HG02970 (cell line): ENCODE measurements around the gene IGF2BP3.

Source experiments
- ATAC-seq: cut with Tn5 transposase; IDR thresholded peaks from one replicate; pipeline ENCODE4 v1.9.1; 2021; ENCODE audit warnings: mild to moderate bottlenecking, moderate library complexity, moderate number of reproducible peaks; ENCODE audit not compliant: unreplicated experiment, low FRiP score

IGF2BP3 gene

GRCh38 chr7:23472956-23473843 lies 2.9 kb upstream of the IGF2BP3 start:
- ATAC-seq: no peak

- no peak for ATAC-seq
Observed at GRCh38 chr7:23472556-23472955, 2.3 kb upstream of the IGF2BP3 start.

DNA sequence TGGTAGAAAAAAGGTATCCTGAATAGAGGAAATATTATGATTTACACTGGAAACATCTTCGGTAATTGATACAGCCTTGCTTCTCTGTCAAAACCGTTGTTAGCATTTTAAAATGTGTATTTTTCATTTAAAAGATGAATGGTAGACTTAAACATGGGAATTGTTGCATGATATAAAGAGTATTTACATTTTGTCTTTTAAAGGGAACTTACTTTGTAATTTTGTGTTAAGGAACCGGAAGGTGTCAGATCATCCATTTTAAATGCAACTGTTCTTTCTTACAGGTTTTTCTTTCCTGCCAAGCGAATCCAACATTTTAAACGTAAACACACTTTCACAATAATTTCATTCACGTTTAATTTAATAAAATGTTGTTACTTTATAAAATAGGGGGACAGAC lies 1.8 kb upstream of the IGF2BP3 start:
- no peak for ATAC-seq

GRCh38 chr7:23471106-23471859 lies 992 bp upstream of the IGF2BP3 start:
- ATAC-seq: no peak

DNA sequence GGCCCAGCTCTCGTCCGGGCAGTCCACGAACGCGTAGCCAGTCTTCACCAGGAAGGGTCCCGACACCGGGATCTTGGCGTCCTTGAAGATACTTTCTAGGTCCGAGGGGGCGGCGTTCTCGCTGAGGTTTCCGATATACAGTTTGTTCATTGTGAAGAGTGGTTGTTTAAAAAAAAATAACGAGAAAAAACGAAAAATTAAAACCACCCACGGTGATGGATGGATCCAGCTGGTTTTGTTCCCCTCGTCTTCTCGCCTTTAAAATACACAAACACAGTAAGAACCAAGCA lies 385 bp downstream of the IGF2BP3 start:
- no peak for ATAC-seq

GRCh38 chr7:23469150-23469960 lies 936 bp downstream of the IGF2BP3 start:
- no peak for ATAC-seq

GRCh38 chr7:23468526-23469149 lies 1.7 kb downstream of the IGF2BP3 start:
- ATAC-seq: no peak

DNA sequence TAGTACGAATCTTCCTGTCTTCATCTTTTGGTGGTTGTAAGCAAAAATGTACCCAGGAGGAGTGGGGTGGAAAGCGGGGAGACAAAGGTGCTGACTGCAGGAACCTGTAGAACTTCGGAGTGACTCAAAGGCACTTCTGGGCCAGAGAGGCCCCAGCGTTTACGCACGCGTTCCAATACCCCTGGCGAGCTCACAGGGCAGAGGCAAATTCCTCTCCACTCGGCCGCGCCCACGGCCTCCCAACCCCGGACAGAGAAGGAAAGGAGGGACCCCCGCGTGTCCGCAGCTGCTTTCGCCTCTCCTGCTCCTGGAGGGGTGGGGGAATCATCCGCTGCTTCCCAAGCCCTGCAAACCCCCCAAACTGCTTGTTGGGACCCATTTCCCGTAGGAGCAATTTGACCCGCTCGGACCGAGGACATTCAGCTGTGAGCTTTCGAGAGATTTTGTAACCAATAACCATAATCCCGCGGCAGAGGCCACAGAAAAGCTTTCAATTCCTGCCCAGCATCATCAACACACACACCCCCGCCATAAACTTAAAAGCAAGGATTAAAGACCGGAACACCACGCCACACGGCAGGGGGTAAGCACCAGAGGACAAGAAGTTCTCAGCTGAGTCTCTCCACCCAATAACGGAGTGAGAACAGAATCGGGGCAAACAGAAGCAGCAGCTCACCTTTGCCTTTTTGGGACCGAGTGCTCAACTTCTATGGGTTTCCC lies 2.3 kb downstream of the IGF2BP3 start:
- no peak for ATAC-seq

DNA sequence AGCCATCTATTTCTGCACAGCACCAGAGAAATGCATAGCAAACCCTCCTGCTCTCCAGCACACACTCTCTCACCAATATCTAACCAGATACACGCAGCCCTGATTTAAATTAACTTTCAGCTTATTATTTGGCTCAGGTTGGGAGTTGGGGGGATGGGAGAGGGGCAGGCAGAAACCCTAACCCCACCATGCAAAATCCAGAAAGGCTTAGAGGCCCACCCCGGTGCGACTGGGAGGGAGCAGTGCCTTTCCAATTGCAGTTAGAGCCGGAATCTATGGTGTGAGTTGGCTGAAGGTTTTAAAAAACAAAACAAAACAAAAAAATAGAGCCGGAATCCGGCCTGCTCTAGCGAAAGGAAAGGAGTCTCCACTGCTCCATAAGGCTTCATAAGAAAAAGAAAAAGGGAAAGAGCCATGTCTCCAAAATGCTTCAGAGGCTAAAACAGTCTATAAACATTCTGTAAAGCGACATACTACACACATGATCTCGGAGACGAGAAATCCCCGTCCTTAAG lies 2.9 kb downstream of the IGF2BP3 start:
- no peak for ATAC-seq

DNA sequence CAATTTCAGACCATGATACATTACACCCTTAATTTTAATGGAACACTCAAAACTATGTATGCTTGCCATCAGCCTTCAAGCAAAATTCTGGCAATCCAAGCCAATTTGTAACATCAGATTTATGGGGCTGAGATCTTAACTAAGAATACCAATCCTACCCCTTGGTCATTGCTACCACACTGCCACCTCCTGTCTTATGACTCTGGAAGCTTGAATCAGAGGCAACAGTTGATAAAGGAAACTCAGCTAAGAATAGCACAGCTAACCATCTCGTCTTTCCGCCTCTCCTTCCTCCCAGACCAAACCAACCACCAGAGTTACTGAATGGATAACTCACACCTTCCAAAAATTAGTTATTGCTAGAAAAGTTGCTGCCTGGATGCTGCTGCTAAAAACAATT lies 7.4 kb downstream of the IGF2BP3 start:
- ATAC-seq: no peak

- ATAC-seq: no peak
Observed at GRCh38 chr7:23458044-23458443, 12.2 kb downstream of the IGF2BP3 start.

DNA sequence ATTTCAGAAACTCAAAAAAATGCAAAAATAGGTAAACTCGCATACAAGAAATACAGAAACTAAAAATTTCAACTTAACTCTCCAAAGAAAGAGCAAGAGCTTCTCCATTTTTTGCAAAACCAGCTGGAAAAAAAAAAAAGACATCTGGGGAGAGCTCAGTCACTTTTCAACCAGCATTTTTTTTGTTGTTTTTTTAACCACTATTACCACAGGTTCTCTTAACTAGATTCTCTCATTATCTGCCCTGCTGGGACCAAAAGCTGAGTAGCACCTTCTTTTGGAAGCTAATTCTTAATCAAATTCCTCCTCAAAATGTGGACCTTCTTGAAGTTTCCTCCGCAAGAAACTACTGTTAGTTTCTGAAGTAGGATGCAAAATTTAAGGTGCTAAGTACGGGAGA lies 14.2 kb downstream of the IGF2BP3 start:
- no peak for ATAC-seq

DNA sequence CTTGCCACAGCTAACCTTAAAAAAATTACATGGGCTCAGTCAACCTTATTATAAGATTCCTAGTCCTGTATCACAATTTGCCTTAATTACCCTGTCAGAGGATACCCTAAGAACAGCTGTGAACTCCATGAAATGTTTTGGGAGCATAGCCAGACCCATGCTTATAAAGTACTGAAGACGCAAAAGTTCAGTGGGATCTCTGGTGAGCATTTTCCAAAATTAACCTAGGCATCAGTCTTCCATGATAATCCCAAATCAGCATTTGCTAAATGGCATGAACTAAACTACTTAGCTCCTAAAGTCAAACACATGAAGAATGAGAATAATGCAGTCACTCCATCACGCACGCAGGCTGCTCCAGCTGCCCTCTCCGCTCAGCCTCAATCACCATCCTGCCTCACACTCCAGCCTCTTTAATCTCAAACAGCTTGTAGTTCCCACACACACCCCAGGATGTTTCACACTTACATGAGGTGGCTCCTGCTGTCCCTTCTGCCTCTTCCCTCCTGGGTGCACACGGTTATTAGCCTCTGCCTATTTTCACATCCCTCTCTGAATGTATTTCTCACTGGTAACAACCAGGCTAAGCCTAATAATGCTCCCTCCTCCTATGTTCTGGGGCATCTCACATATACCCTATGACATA lies 15.3 kb downstream of the IGF2BP3 start:
- no peak for ATAC-seq

- no peak for ATAC-seq
Observed at GRCh38 chr7:23450518-23450917, 19.8 kb downstream of the IGF2BP3 start.

DNA sequence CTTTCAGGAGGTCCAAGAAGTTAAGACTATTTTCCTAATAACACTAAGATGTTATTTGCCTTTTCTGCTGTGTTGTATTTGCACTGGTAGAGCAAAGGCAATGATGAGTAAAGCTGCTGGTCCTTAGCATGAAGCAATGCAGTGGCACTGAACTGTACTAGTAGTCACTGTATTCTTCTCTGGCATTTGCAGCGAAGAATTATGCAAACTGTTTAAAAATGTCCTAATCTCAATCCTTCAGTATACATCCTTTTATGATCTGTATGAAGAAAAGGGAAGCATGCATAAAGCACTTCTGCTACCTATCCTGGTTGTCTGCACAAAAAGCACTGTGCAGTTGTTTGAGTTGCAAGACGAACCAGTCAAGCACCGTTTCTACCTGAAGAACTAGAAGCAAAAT lies 20.4 kb downstream of the IGF2BP3 start:
- ATAC-seq: no peak

- no peak for ATAC-seq
Observed at GRCh38 chr7:23445326-23445725, 25.0 kb downstream of the IGF2BP3 start.

GRCh38 chr7:23443974-23444373 lies 26.3 kb downstream of the IGF2BP3 start:
- ATAC-seq: no peak

DNA sequence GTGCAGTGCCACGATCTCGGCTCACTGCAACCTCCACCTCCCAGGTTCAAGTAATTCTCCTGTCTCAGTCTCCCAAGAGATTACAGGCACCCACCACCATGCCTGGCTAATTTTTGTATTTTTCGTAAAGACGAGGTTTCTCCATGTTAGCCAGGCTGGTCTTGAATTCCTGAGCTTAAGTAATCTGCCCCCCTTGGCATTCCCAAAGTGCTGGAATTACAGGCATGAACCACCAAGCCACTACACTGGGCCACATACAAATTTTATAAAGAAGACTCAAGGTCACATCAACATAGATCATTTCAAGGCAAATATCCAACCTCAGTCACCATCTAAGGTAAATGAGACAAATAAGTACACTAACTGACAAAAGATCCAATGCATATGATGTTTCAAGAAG lies 32.1 kb downstream of the IGF2BP3 start:
- ATAC-seq: no peak

GRCh38 chr7:23434147-23434917 lies 36.0 kb downstream of the IGF2BP3 start:
- ATAC-seq: no peak
